GM12878 (cell line): Measurements from ENCODE around the gene LEMD2.

ENCODE experiments used
- BRCA1 ChIP-seq: IDR thresholded peaks from 2 replicates; pipeline ENCODE4 v1.6.1; 2011; ENCODE audit warnings: low read depth, low read length, improper control_type of control experiment
- EP300 ChIP-seq, 2 experiments: fragments of 150-350 bp in 1 of 2; IDR thresholded peaks; 2 replicates each; pipeline ENCODE4 v1.6.1; 2011 to 2012; ENCODE audit warnings: low read depth in 2 of 2, low read length in 2 of 2, borderline replicate concordance in 1 of 2, improper control_type of control experiment in 1 of 2, inconsistent platforms in 1 of 2; ENCODE audit not compliant: control insufficient read depth in 1 of 2
- HDAC2 ChIP-seq: fragments of 200-600 bp; sonication (generic); IDR thresholded peaks from 2 replicates; pipeline ENCODE4 v1.6.1; 2017
- HDAC6 ChIP-seq: fragments of 200-600 bp; sonication (generic); IDR thresholded peaks from one replicate; pipeline ENCODE4 v1.8.0; 2017; ENCODE audit warnings: antibody characterized with exemption; ENCODE audit not compliant: unreplicated experiment
- MAX ChIP-seq: IDR thresholded peaks from 2 replicates; pipeline ENCODE4 v1.6.1; 2012; ENCODE audit warnings: low read depth, low read length, improper control_type of control experiment
- MYC ChIP-seq: IDR thresholded peaks from 2 replicates; pipeline ENCODE4 v1.6.1; 2011; ENCODE audit warnings: mild to moderate bottlenecking, low read length, moderate library complexity, inconsistent platforms; ENCODE audit not compliant: insufficient read depth, insufficient replicate concordance, insufficient read length, severe bottlenecking
- POLR2A ChIP-seq: IDR thresholded peaks from 2 replicates; pipeline ENCODE4 v1.6.1; 2011; ENCODE audit warnings: low read depth, mild to moderate bottlenecking, low read length
- POLR2AphosphoS5 ChIP-seq: IDR thresholded peaks from 2 replicates; pipeline ENCODE4 v1.6.1; 2011; ENCODE audit warnings: mild to moderate bottlenecking, low read length, inconsistent platforms
- RAD21 ChIP-seq: IDR thresholded peaks from 2 replicates; pipeline ENCODE4 v1.6.1; 2011; ENCODE audit warnings: mild to moderate bottlenecking, low read depth, low read length, moderate library complexity; ENCODE audit not compliant: insufficient read depth
- YY1 ChIP-seq: IDR thresholded peaks from 2 replicates; pipeline ENCODE4 v1.6.1; 2011; ENCODE audit warnings: low read depth, mild to moderate bottlenecking, low read length
- ZSCAN29 ChIP-seq: fragments of 450-650 bp; IDR thresholded peaks from 2 replicates; pipeline ENCODE4 v1.6.1; 2017; ENCODE audit warnings: mild to moderate bottlenecking, moderate library complexity
- TF ChIP-seq, protein P1 (sequence below): fragments of 450-650 bp; IDR thresholded peaks from 2 replicates; pipeline ENCODE4 v1.6.1; 2016; ENCODE audit warnings: mild to moderate bottlenecking, moderate library complexity, borderline replicate concordance

DNA sequence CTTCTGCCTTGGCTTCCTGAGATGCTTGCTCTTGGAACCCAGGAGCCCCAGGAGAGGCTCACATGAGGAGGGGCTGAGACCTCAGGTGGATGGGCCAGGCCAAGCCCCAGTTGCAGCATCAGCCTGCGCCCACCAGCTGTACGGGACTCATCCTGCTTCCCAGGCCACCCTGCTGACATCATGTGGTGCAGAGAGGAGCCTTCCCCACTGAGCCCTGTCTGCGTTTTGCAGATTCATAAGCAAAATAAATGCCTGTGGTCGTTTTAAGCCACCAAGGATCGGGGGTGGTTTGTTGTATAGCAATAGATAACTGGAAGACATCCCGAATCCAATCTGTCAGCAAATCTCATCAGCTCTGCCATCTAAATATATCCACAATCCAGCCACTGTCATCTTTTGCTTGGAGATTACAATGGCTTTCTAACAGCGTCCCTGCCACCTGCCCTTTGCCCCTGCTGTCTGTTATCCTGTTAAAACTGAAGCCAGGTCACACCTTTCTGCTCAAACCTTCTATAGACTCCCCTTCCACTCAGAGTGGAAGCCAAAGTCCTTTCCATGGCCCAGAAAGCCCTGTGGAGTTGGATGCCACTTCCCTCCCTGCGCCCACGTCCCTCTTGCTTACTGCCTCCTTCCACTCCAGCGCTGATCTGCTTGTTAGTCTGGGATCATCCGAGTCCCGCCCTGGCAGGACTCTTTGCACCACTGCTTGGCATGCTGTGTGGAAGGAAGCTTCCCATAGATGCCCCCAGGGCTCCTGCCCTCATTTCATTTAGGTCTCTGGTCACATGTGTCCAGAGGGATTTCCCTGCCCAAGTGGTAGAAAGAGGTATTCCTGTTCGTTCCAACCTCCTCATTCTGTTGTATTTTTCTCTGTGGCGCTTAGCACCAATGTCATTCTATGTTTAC lies 38.9 kb upstream of the LEMD2 start:
- TF ChIP-seq YY1 (no peak), HDAC6 (no peak), POLR2AphosphoS5 (no peak), BRCA1 (no peak), MAX (no peak), EP300 (IDR thresholded peaks at IDR 0.05; ENCODE audit: borderline replicate concordance in 1 of 2, control insufficient read depth in 1 of 2, low read depth in 2 of 2, low read length in 2 of 2) (no peak), MYC (no peak), POLR2A (no peak), RAD21 (no peak), ZSCAN29 (no peak), HDAC2 (no peak)
- TF ChIP-seq, protein P1, sequence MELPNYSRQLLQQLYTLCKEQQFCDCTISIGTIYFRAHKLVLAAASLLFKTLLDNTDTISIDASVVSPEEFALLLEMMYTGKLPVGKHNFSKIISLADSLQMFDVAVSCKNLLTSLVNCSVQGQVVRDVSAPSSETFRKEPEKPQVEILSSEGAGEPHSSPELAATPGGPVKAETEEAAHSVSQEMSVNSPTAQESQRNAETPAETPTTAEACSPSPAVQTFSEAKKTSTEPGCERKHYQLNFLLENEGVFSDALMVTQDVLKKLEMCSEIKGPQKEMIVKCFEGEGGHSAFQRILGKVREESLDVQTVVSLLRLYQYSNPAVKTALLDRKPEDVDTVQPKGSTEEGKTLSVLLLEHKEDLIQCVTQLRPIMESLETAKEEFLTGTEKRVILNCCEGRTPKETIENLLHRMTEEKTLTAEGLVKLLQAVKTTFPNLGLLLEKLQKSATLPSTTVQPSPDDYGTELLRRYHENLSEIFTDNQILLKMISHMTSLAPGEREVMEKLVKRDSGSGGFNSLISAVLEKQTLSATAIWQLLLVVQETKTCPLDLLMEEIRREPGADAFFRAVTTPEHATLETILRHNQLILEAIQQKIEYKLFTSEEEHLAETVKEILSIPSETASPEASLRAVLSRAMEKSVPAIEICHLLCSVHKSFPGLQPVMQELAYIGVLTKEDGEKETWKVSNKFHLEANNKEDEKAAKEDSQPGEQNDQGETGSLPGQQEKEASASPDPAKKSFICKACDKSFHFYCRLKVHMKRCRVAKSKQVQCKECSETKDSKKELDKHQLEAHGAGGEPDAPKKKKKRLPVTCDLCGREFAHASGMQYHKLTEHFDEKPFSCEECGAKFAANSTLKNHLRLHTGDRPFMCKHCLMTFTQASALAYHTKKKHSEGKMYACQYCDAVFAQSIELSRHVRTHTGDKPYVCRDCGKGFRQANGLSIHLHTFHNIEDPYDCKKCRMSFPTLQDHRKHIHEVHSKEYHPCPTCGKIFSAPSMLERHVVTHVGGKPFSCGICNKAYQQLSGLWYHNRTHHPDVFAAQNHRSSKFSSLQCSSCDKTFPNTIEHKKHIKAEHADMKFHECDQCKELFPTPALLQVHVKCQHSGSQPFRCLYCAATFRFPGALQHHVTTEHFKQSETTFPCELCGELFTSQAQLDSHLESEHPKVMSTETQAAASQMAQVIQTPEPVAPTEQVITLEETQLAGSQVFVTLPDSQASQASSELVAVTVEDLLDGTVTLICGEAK = no peak
